Stomach smooth muscle (tissue), 2 donors: ENCODE data around the gene LRRC56.

Source experiments
- H3K27ac ChIP-seq: one replicate; pipeline ENCODE4 v1.7.0; 2013; ENCODE audit warnings: mild to moderate bottlenecking, low read length, inconsistent platforms
- H3K27me3 ChIP-seq, 2 donors: one replicate each; pipeline ENCODE4 v1.7.0; 2013; ENCODE audit warnings: low read length in 2 of 2; ENCODE audit not compliant: insufficient read depth in 2 of 2, control insufficient read depth in 1 of 2
- H3K36me3 ChIP-seq, 2 donors: one replicate each; pipeline ENCODE4 v1.7.0; 2013; ENCODE audit warnings: low read length in 2 of 2; ENCODE audit not compliant: control insufficient read depth in 2 of 2, insufficient read depth in 2 of 2
- H3K4me1 ChIP-seq: one replicate; pipeline ENCODE4 v1.7.0; 2013; ENCODE audit warnings: low read length; ENCODE audit not compliant: control insufficient read depth, insufficient read depth
- H3K4me3 ChIP-seq, 2 donors: one replicate each; pipeline ENCODE4 v1.7.0; 2013; ENCODE audit warnings: low read length in 2 of 2
- H3K9ac ChIP-seq, 2 donors: one replicate each; pipeline ENCODE4 v1.7.0; 2013; ENCODE audit warnings: low read length in 2 of 2, mild to moderate bottlenecking in 1 of 2
- H3K9me3 ChIP-seq, 2 donors: one replicate each; pipeline ENCODE4 v1.7.0; 2013; ENCODE audit warnings: low read length in 2 of 2; ENCODE audit not compliant: control insufficient read depth in 2 of 2
- donor health status: healthy.
- donor health status: Pancreatic carcinoma.

Gene LRRC56

DNA sequence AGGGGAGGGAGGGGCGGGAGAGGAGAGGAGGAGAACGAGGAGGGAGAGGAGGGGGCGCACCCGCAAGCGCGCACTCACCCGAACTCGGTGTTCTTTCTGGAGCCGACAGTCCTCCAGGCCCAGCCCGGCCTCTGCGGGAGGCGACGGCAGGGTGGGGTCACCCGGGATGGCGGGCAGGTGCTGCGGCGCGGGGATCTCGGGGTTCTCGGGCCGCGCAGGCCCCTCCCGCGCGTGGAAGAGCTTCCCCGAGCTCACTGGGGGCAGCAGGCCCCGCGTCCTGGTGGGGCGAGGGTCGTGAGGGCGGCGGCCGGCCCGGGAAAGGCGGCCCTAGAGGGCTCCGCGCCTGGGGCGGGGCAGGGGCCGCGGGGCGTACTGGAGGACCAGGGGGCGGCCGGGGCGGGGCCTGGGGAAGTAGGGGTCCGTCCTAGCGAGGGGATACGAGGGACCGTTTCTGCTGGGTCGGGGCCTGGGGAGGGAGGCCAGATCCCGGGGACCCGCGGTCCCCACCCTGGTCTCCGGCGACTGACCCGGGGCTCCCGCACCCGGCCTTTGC, 18.0 kb downstream of the LRRC56 start:
- Histone ChIP-seq H3K9ac (no peak overlapping the region), H3K4me1 (peaks cover 15% of the 10 kb centered on the region), H3K27ac (no peak overlapping the region), H3K36me3 (no peaks in the 10 kb centered on the region), H3K4me3 (peak overlapping the region in 1 of 2 donors; percentile 49), H3K27me3 (peaks cover 41 to 63% of the 10 kb centered on the region in 2 donors), H3K9me3 (no peaks in the 10 kb centered on the region)

DNA sequence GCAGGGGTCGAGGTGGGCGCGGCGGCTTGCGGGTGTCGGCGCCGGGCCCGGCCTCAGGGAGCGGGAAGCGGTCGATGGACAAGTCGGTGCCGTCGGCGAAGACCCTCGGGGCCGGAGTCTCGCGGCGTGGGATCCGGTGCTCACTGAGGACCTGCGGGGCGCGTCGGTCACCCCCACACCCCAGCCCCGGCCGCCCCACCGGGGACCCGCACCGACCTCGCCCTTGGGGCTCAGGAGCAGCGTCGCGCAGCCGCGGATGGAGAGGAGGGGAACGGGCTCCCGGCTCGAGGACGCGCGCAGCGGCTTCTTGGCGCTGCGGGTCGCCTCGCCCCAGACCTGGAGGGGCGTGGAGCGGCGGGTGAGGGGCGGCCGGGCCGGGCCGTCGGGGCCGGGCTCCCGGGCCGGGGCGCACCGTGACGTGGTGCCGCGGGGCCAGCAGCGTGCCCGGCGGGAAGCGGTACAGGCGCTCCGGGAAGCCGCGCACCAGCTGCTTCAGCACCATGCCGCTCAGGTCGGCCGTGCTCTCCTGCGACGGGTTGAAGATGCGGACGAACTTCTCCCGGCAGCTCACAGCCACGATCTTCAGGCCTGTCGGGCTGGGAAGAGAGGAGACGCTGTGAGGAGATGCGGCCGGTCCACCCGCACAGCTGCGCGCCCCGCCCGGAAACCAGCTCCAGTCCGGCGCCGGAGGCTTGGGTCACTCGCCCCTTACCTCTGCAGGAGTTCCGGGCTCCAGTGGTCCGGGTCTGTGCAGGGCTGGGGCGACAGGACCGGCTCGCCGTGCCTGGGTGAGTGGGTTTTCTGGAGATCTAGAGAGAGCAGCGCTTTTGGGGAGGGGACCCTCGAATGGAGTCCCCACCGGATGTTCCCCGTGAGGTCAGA, 18.7 kb downstream of the LRRC56 start:
- Histone ChIP-seq H3K4me3 (no peak overlapping the region), H3K4me1 (peaks cover 20% of the 10 kb centered on the region), H3K36me3 (no peaks in the 10 kb centered on the region), H3K27ac (no peak overlapping the region), H3K27me3 (peaks cover 37 to 63% of the 10 kb centered on the region in 2 donors), H3K9ac (no peak overlapping the region), H3K9me3 (no peaks in the 10 kb centered on the region)

DNA sequence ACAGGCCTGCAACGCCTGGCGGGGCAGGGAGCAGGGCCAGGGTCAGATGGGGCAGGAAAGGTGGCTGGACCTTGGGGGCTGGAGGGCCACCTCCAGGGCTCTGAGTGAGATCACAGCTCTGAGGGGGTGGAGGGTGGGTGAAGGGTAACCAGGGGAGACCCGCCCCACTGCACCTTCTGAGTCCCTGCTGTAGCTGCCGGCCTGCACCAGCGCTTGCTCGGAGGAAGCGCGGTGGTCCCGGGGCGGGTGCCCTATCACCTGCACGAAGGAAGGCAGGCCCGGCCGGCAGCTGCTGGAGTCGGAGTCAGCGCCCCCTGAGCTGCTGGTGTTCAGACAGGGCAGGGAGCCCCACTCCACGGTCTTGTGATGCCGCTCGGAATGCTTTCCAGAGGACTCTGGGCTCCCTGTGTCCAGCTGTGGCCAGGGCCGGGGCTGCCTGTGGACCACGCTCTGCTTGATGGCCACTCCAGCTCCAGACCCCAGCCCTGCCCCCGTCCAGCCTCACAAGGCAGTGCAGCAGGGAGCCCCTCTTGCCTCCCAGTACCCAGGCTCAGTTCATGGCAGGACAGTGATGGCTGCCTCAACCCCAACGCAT, 19.4 kb downstream of the LRRC56 start:
- Histone ChIP-seq H3K4me3 (no peak overlapping the region), H3K4me1 (peaks cover 24% of the 10 kb centered on the region), H3K36me3 (no peaks in the 10 kb centered on the region), H3K9me3 (no peaks in the 10 kb centered on the region), H3K27me3 (peaks cover 32 to 63% of the 10 kb centered on the region in 2 donors), H3K27ac (no peak overlapping the region), H3K9ac (no peak overlapping the region)

DNA sequence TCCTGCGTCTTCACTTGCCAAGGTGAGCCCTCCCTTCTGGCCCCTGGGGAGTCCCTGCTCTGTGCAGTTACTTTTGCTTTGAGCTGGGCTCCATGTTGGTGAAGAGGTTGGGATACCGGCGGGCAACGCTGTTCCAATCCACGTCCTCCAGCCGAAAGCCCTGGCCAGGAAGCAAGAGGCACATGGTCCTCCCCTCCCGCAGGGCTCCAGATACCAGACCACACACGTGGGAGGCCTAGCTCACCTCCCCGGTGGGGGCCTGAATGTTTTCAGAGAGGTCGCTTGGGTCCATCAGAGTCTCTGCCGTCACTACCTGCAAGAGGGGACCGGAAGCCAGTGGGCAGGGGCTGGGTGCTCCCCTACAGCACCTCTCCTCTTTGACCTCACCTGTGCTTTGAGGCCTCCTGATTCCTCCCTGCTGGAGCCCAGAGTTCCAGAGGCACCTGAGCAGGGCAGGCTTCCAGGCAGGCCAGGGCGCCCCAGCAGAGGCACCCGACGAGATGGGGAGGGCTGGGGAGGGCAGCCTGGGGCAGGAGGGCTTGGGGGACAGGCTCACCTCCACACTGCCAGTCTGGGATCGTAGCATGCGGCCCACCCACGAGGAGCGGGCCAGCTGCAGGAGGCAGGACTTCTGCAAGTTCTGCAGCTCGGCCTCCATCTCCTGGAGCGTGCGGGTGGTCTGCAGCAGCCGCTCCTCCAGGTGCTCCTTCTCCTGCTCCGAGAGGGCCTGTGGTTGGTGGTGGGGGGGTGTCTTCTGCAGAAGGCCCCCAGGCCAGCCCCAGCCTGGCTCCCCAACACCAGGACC, 20.2 kb downstream of the LRRC56 start:
- Histone ChIP-seq H3K4me3 (no peak overlapping the region), H3K36me3 (no peaks in the 10 kb centered on the region), H3K27me3 (peaks cover 32 to 58% of the 10 kb centered on the region in 2 donors), H3K4me1 (peaks cover 24% of the 10 kb centered on the region), H3K27ac (no peak overlapping the region), H3K9me3 (no peaks in the 10 kb centered on the region), H3K9ac (no peak overlapping the region)

DNA sequence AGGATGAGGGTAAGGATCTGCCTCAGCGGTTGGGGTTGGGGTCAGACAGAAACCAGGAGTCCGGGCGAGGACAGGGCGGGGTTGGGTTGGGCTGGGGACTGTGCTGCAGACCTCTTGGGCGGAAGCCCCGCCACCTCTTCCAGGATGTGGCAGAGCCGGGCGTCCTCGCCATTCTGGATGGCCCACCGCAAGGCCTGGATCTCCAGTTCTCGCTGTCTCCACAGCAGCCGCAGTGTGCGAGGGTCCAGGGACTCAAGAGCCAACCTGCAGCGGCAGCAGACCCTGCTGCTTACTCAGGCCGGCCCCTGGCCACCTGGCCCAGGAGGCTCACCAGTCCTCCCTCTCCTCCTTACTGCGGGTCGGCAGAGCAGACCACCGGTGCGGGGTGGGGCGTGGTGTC, 21.2 kb downstream of the LRRC56 start:
- no peak overlapping the region for H3K4me3 ChIP-seq
- H3K27me3 ChIP-seq, result peaks cover 25 to 49% of the 10 kb centered on the region in 2 donors
- H3K9ac ChIP-seq, result no peak overlapping the region
- H3K27ac ChIP-seq, result no peak overlapping the region
- no peaks in the 10 kb centered on the region for H3K9me3 ChIP-seq
- H3K36me3 ChIP-seq, result no peaks in the 10 kb centered on the region
- peaks cover 24% of the 10 kb centered on the region for H3K4me1 ChIP-seq

DNA sequence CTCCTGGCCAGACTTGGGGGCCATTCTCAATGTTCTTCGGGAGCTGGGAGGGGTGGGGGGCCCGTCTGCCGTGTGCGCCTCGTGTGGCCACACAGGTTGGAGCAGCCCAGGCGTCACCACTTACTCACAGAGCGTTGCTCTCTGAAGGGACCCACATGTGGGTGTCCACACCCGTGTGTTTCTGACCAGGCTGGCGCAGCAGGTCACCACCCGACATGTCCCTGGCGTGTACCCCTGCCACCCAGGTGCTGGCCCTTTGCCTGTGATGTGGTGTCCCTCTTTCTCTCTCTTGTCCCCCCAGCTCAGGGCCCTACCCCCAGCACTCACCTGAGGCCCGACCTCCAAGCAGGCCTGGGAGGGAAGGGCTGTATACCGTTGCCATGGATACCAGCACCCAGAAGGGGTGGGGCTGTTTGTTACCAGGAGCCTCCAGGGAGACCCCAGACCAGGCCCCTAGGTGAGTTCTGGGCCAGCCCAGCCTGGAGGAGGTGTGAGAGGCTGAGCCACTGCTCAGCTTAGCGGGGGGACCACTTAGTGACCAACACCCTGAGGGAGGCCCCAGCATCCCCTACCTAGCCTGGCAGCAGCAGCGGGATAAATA, 21.8 kb downstream of the LRRC56 start:
- Histone ChIP-seq H3K36me3 (no peaks in the 10 kb centered on the region), H3K4me1 (peaks cover 24% of the 10 kb centered on the region), H3K9me3 (no peaks in the 10 kb centered on the region), H3K4me3 (no peak overlapping the region), H3K27me3 (peaks cover 19 to 43% of the 10 kb centered on the region in 2 donors), H3K27ac (no peak overlapping the region), H3K9ac (no peak overlapping the region)

DNA sequence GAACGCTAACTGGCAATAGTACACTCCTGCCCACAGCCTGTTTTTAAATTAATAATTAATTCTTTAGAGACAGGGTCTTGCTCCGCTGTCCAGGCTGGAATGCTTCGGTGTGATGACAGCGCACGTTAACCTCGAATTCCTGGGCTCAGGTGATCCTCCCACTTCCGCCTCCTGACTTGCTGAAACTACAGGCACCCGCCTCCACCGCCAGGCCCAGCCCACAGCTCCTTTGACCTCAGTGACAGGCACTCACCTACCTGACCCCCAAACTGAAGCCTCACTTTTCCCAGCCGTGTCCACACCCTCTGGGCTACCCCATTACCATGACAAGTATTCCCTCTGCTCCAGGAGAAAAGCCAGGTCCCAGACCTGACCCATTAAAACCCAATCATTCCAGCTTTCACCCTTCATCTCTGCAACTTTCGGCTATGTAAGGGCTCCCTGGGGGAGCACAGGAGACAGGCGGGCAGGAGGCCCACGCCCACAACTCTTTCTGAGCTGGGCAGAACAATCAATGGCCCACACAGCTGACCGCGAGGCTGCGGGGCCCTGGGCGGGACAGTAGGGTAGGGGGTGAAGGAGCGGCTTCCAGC, 22.5 kb downstream of the LRRC56 start:
- peaks cover 19% of the 10 kb centered on the region for H3K4me1 ChIP-seq
- no peaks in the 10 kb centered on the region for H3K9me3 ChIP-seq
- H3K4me3 ChIP-seq, result peak overlapping the region in 1 of 2 donors; percentile 74
- no peak overlapping the region for H3K27ac ChIP-seq
- H3K36me3 ChIP-seq, result no peaks in the 10 kb centered on the region
- no peak overlapping the region for H3K9ac ChIP-seq
- H3K27me3 ChIP-seq, result peaks cover 13 to 36% of the 10 kb centered on the region in 2 donors

DNA sequence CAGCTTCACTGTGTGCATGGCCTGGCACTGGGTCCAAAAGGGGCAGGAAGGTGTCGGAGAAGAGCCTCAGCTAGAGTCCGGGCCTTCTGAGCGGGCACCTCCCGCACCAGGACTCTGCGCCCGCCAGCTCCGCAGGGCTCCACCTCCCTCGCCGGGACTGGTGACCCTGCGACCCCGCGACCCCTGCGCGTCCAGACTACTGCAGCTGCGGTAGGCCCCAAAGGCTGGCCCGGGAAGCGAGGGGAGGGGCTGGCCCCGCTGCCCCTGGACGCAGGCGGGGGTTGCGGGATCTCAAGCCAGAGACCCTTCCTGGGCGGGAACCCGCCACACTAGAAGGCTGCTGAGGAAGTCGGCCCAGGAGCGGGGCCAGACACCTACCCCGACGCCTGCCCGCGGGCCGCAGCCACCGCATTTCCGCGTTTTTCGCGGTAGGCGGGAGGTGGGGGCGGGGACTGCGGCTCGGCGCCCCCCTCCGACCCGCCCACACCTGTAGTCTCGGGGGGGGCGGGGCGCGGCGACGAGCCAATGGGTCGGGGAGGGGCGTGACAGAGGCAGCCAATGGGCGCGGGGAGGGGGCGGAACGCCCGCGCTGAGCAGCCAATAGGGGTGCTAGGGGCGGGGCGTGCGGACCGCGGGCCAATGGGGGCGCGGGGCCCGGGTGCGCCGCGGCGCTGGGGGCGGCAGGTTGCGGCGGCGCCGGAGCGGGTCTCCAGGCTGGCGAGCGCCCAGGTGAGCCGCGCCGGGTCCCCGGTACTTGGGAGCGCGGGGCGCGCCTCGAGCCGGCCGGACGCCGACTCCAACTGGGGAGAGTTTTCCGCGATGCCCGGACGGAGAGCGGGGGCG, 23.2 kb downstream of the LRRC56 start, which contains the start of the genes LMNTD2 and RASSF7:
Gene LMNTD2, minus strand, starts transcription at position 434 of the 843 bp plus-strand sequence. Its CDS starts 22 bp downstream, at position 412.
Gene RASSF7, plus strand, starts transcription at position 666 of the 843 bp plus-strand sequence. CDS start 799 bp downstream, outside the sequence.
- Histone ChIP-seq H3K27me3 (peaks cover 12 to 32% of the 10 kb centered on the region in 2 donors), H3K27ac (no peak within 1 kb of the TSS), H3K36me3 (no peaks in the 10 kb centered on the region), H3K4me3 (peak within 1 kb of the TSS; percentile 49 to 74), H3K9me3 (no peaks in the 10 kb centered on the region), H3K4me1 (peaks cover 16% of the 10 kb centered on the region), H3K9ac (peak within 1 kb of the TSS; percentile 21 to 22)
